K562 (cell line): ENCODE measurements around the gene RAP1GDS1. TPM values are rescaled to one million over a fixed set of nuclear protein-coding genes. Genes with fewer than 3 reads are reported as not detected.

Experiments used
- ATF1 ChIP-seq, 2 experiments: fragments of 450-650 bp in 1 of 2; IDR thresholded peaks; 2 replicates each; pipeline ENCODE4 v1.6.1; 2016; ENCODE audit warnings: missing compliant biosample characterization in 1 of 2, missing genetic modification characterization in 1 of 2
- HMGN3 ChIP-seq: IDR thresholded peaks from 2 replicates; pipeline ENCODE4 v1.6.1; 2011; ENCODE audit warnings: borderline replicate concordance, low read depth, mild to moderate bottlenecking, mixed read lengths, low read length; ENCODE audit not compliant: insufficient read length; ENCODE audit errors: extremely low read depth
- KLF13 ChIP-seq: fragments of 450-650 bp; IDR thresholded peaks from 2 replicates; pipeline ENCODE4 v1.6.1; 2016; ENCODE audit warnings: missing genetic modification characterization, low read depth, mild to moderate bottlenecking, missing compliant biosample characterization, moderate library complexity, borderline replicate concordance
- LEF1 ChIP-seq: fragments of 450-650 bp; IDR thresholded peaks from 2 replicates; pipeline ENCODE4 v1.6.1; 2016; ENCODE audit warnings: mild to moderate bottlenecking
- NFATC3 ChIP-seq: fragments of 450-650 bp; IDR thresholded peaks from 2 replicates; pipeline ENCODE4 v1.6.1; 2017; ENCODE audit warnings: mild to moderate bottlenecking
- PHF20 ChIP-seq: fragments of 450-650 bp; IDR thresholded peaks from 2 replicates; pipeline ENCODE4 v1.6.1; 2018; ENCODE audit not compliant: partially characterized antibody
- POLR2A ChIP-seq: fragments of 450-650 bp; conservative IDR thresholded peaks from 2 replicates; pipeline ENCODE4 v1.6.1; 2016
- RBBP5 ChIP-seq: fragments of 200-600 bp; sonication (generic); IDR thresholded peaks from 2 replicates; pipeline ENCODE4 v1.6.1; 2012; ENCODE audit warnings: borderline replicate concordance, mild to moderate bottlenecking, low read length, control low read depth, inconsistent platforms; ENCODE audit not compliant: insufficient read depth, poor library complexity, severe bottlenecking
- REST ChIP-seq, 2 experiments: fragments of 450-650 bp; formaldehyde crosslinking in 1 of 2; IDR thresholded peaks; 2 replicates each; pipeline versions ENCODE4 v1.4.0 to v1.6.1; 2014 to 2020; ENCODE audit warnings: mild to moderate bottlenecking in 2 of 2, borderline replicate concordance in 1 of 2, low read depth in 1 of 2
- SMARCE1 ChIP-seq: fragments of 450-650 bp; IDR thresholded peaks from 2 replicates; pipeline ENCODE4 v1.7.1; 2016; ENCODE audit warnings: mild to moderate bottlenecking
- TBP ChIP-seq: optimal IDR thresholded peaks from 2 replicates; pipeline ENCODE3; 2011; ENCODE audit warnings: low read depth, low read length, improper control_type of control experiment
- TCF3 ChIP-seq: sonication (generic); formaldehyde crosslinking; IDR thresholded peaks from 2 replicates; pipeline ENCODE4 v1.4.0; 2020; ENCODE audit warnings: mild to moderate bottlenecking, missing genetic modification reagents
- TRIM28 ChIP-seq: fragments of 450-650 bp; IDR thresholded peaks from 2 replicates; pipeline ENCODE4 v1.6.1; 2017
- UBTF ChIP-seq, 2 experiments: IDR thresholded peaks; 2 replicates each; pipeline ENCODE4 v1.6.1; 2012; ENCODE audit warnings: improper control_type of control experiment in 2 of 2, low read depth in 2 of 2, low read length in 2 of 2, borderline replicate concordance in 1 of 2
- polyA plus RNA-seq, 8 experiments: library from polyadenylated mRNA; depleted of rRNA in 4 of 8; stranded (reverse) in 5 of 8; unstranded in 3 of 8; fragments of >200 nt; fragmentation: Nextera tagmentation in 2 of 8; fragmentation: Illumina TruSeq in 1 of 8; extraction: Ambion mirVana in 2 of 8; extraction: Trizol in 1 of 8; gene quantifications; 2 replicates each; pipeline versions ENCODE4 v1.2.1 to v1.2.3, GENCODE V29; 2011 to 2014; ENCODE audit warnings: inconsistent platforms in 1 of 8, missing spikeins in 1 of 8
- total RNA-seq, 7 experiments: library from RNA; depleted of rRNA in 6 of 7; stranded (reverse); fragments of >200 nt in 6 of 7; fragmentation: Illumina TruSeq in 2 of 7; extraction: Trizol in 2 of 7; gene quantifications; 2 replicates each; pipeline versions ENCODE4 v1.2.1 to v1.2.3, GENCODE V29; 2011 to 2021; ENCODE audit warnings: low replicate concordance in 1 of 7
- TF ChIP-seq, protein P1 (sequence below): fragments of 200-800 bp; sonication (Bioruptor generic); IDR thresholded peaks from 2 replicates; pipeline ENCODE4 v1.6.1; 2017; ENCODE audit warnings: missing genetic modification characterization, missing compliant biosample characterization

The RAP1GDS1 gene
- total and polyA plus RNA-seq, 9 of the 15 experiments (the other 6 are each of a cell fraction or from before 2014, with no cell fraction given), result 27.2 to 55.6 (median 31.5) TPM

DNA sequence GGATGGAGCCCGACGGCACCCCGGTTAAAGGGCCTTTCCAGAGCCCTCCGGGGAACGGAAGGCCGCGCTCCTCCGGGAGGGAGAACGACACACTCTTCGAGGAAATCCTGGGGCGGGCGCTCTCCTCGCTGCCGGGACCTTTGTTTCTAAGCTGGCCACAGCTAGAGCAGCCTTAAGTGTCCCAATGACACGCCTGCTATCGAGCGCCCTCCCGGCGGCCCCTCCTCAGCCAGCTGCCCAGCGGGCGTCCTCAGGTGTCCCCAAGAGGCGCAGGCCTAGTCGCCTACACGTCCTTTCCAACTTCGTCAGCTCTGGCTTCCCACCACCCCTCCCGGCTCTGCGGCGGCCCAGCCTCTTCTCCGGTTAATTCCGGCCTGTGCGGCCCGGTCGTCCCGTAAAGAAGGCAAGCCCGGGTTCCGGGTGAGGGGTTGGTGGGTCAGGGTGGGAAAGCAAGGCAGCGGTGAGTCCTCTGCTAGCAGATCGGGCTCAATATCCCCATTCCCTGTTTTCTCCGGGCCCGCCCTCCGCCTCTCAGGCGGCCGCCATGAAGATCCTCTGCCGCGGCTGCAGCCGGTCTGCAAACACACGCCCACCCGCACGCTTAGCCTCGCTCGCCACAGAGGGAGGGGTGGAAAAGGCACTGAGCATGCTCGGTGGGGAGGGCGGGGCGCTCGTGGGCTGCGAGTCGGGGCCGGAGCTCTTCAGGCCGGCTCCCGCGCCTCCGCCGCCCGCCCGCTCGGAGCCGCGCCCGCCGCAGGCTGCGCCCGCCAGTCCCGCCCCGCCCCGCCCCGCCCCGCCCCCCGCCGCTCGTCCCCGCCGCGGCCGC is at the start of gene RAP1GDS1 (continued):
- TF ChIP-seq REST (IDR thresholded peaks at IDR 0.05; ENCODE audit: borderline replicate concordance) (peak; percentile 88), REST (CRISPR knock-in tag; IDR thresholded peaks at IDR 0.05; ENCODE audit: low read depth) (no peak), UBTF (IDR thresholded peaks at IDR 0.05; ENCODE audit: borderline replicate concordance in 1 of 2, low read depth in 2 of 2, low read length in 2 of 2) (peak in 1 of 2 experiments; percentile 86; a peak in 1 of 4 replicates), TBP (peak; percentile 66), TRIM28 (0 out of 2 replicates have a peak, but pooled peaks have one; percentile 22), NFATC3 (no peak), SMARCE1 (peak; percentile 18; the same call in 1 of the 2 replicates), POLR2A (peak; percentile 94), ATF1 (CRISPR knock-in tag; IDR thresholded peaks at IDR 0.05) (no peak), ATF1 (tag; IDR thresholded peaks at IDR 0.05) (peak; percentile 51), HMGN3 (peak; percentile 56), RBBP5 (peak; percentile 57), LEF1 (peak; percentile 37; the same call in 1 of the 2 replicates), KLF13 (tag) (peak; percentile 86), PHF20 (peak; percentile 82), TCF3 (CRISPR knock-in tag) (no peak)
- TF ChIP-seq, protein P1, sequence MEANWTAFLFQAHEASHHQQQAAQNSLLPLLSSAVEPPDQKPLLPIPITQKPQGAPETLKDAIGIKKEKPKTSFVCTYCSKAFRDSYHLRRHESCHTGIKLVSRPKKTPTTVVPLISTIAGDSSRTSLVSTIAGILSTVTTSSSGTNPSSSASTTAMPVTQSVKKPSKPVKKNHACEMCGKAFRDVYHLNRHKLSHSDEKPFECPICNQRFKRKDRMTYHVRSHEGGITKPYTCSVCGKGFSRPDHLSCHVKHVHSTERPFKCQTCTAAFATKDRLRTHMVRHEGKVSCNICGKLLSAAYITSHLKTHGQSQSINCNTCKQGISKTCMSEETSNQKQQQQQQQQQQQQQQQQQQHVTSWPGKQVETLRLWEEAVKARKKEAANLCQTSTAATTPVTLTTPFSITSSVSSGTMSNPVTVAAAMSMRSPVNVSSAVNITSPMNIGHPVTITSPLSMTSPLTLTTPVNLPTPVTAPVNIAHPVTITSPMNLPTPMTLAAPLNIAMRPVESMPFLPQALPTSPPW (CRISPR knock-in tag), result peak; percentile 96
